ENCODE data around the gene EXOC4. TPM values are rescaled to one million over a fixed set of nuclear protein-coding genes. Genes with fewer than 3 reads are reported as not detected.

Gene EXOC4
- total and polyA plus RNA-seq, 2 of the 13 experiments (the other 11 are each of a cell fraction or from before 2014, with no cell fraction given) = 22.5 to 39.0 TPM

- FAIRE-seq = no peak
Measured at GRCh38 chr7:133807624-133808492, 555.0 kb downstream of the EXOC4 start.

More at GRCh38 chr7:133807624-133808492, 555.0 kb downstream of the EXOC4 start:
- ATAC-seq = no peak
- no peaks in the 10 kb centered on the region for H3K79me2 ChIP-seq (ENCODE audit: insufficient read depth, low read length)
- no peak overlapping the region for H2AFZ ChIP-seq (ENCODE audit: low read length)
- no TSS peak for BruUV-seq (replicated peaks)
- H3K27ac ChIP-seq (ENCODE audit: extremely low read length, insufficient read depth, low read length) = no peak overlapping the region
- no peaks in the 10 kb centered on the region for H3K27me3 ChIP-seq (ENCODE audit: control insufficient read depth in 1 of 2, insufficient read depth in 2 of 2, low read length in 2 of 2)
- no peak overlapping the region for H3K4me2 ChIP-seq (ENCODE audit: low read depth, low read length)
- no peaks in the 10 kb centered on the region for H3K36me3 ChIP-seq (replicated peaks in 1 of 2; ENCODE audit: control insufficient read depth in 1 of 2, insufficient read depth in 2 of 2, low read length in 2 of 2)
- ChIA-PET POLR2A (no interaction called here), CTCF (ENCODE audit: low intra/inter-chr PET ratio, low total read pairs) (no interaction called here)
- H4K20me1 ChIP-seq (ENCODE audit: insufficient read depth, low read length) = no peaks in the 10 kb centered on the region
- TF ChIP-seq SALL2 (CRISPR knock-in tag; IDR thresholded peaks at IDR 0.05) (no peak), MAFK (conservative IDR thresholded peaks at IDR 0.05 in 1 of 2, IDR thresholded peaks at IDR 0.05 in 1 of 2; ENCODE audit: low read length in 2 of 2) (peak; percentile 26 to 49; a peak in 1 of 4 replicates), ZNF547 (CRISPR knock-in tag; IDR thresholded peaks at IDR 0.05) (no peak), ZNF713 (CRISPR knock-in tag; IDR thresholded peaks at IDR 0.05) (no peak), POLR2A (IDR thresholded peaks at IDR 0.05; ENCODE audit: insufficient read depth in 1 of 2, low read depth in 2 of 2, low read length in 2 of 2) (no peak), ZBTB21 (CRISPR knock-in tag; IDR thresholded peaks at IDR 0.05) (no peak), MAFF (IDR thresholded peaks at IDR 0.05; ENCODE audit: low read depth, low read length) (peak; percentile 31; the same call in 1 of the 2 replicates), THRA (CRISPR knock-in tag; IDR thresholded peaks at IDR 0.05; ENCODE audit: borderline replicate concordance) (no peak)
- TF ChIP-seq, protein P1, sequence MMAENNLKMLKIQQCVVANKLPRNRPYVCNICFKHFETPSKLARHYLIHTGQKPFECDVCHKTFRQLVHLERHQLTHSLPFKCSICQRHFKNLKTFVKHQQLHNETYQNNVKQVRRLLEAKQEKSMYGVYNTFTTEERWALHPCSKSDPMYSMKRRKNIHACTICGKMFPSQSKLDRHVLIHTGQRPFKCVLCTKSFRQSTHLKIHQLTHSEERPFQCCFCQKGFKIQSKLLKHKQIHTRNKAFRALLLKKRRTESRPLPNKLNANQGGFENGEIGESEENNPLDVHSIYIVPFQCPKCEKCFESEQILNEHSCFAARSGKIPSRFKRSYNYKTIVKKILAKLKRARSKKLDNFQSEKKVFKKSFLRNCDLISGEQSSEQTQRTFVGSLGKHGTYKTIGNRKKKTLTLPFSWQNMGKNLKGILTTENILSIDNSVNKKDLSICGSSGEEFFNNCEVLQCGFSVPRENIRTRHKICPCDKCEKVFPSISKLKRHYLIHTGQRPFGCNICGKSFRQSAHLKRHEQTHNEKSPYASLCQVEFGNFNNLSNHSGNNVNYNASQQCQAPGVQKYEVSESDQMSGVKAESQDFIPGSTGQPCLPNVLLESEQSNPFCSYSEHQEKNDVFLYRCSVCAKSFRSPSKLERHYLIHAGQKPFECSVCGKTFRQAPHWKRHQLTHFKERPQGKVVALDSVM (CRISPR knock-in tag; IDR thresholded peaks at IDR 0.05) = no peak
- in situ Hi-C loops (cut with HindIII; ENCODE audit: extremely low pct_ligation_motif_present, low pct_unique_long_range_greater_than_20kb) (no loop called here), intact Hi-C loops (cut with micrococcal nuclease; ENCODE audit: unreplicated experiment) (no loop called here)
- no peak overlapping the region for H3K4me3 ChIP-seq (replicated peaks in 1 of 3; ENCODE audit: insufficient read depth in 1 of 3, low read depth in 2 of 3, low read length in 3 of 3)
- no peaks in the 10 kb centered on the region for H3K9me3 ChIP-seq (ENCODE audit: low read length)
- no peak for DNase-seq (ENCODE audit: low spot score)
- H3K4me1 ChIP-seq (ENCODE audit: insufficient read depth, low read length) = peaks cover 16% of the 10 kb centered on the region
- no peak overlapping the region for H3K9ac ChIP-seq (ENCODE audit: insufficient read depth, low read depth, low read length)
- WGBS (ENCODE audit: low lambda C conversion rate) = 96% methylated on average over 7 of the region's 7 CpGs

All from HepG2 (cell line).